Effector memory CD4-positive, alpha-beta T cell (primary cell): ENCODE results near the gene PRKCB.

ENCODE experiments used
- DNase-seq, 3 donors: peaks; one replicate each; pipeline ENCODE4 v3.0.0-alpha.2; 2020
- H3K27ac ChIP-seq: 2 replicates; pipeline ENCODE4 v1.7.0; 2013; ENCODE audit warnings: mild to moderate bottlenecking, low read length, moderate library complexity; ENCODE audit not compliant: insufficient read depth, poor library complexity, severe bottlenecking
- H3K27me3 ChIP-seq: replicated peaks from 2 replicates; pipeline ENCODE4 v1.7.0; 2013; ENCODE audit warnings: mild to moderate bottlenecking, low read length; ENCODE audit not compliant: insufficient read depth, control insufficient read depth, poor library complexity, severe bottlenecking
- H3K36me3 ChIP-seq: 2 replicates; pipeline ENCODE4 v1.7.0; 2013; ENCODE audit warnings: mild to moderate bottlenecking, low read length, moderate library complexity; ENCODE audit not compliant: control insufficient read depth, insufficient read depth
- H3K4me1 ChIP-seq: 2 replicates; pipeline ENCODE4 v1.7.0; 2013; ENCODE audit warnings: low read length, mild to moderate bottlenecking; ENCODE audit not compliant: control insufficient read depth, insufficient read depth, poor library complexity, severe bottlenecking
- H3K4me3 ChIP-seq: 2 replicates; pipeline ENCODE4 v1.7.0; 2013; ENCODE audit warnings: low read length, low read depth, mild to moderate bottlenecking; ENCODE audit not compliant: insufficient read depth, poor library complexity, severe bottlenecking
- H3K9me3 ChIP-seq: 2 replicates; pipeline ENCODE4 v1.7.0; 2013; ENCODE audit warnings: mild to moderate bottlenecking, low read length, moderate library complexity; ENCODE audit not compliant: control insufficient read depth

PRKCB gene

DNA sequence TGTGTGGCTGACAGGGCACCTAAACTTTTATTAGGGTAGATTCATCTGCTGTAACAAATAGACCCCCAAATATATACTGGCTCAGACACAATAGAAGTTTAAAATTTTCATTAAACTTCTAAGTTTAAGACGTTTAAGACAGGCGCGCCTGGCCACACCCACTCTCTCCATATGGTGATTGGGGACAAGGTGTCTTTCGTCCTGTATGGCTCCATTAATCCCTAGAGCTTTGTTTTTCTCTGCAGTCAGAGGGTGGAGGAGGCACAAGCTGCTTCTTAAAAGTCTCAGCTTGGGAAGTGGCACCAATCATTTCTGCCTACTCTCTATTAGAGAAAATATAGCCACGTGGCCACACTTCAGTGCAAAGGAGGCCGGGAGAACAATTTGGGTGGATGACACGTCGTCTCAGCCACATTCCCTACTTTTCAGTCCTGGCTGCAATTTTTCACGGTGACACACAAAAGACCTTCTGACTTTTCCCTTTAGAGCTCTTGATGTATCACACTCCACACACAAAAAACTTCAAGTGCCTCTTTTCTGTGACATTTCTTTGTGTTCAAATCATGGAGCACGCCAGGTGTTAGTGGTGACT, 294.8 kb downstream of the PRKCB start:
- H3K36me3 ChIP-seq = peaks cover 9% of the 10 kb centered on the region
- no peak for DNase-seq

DNA sequence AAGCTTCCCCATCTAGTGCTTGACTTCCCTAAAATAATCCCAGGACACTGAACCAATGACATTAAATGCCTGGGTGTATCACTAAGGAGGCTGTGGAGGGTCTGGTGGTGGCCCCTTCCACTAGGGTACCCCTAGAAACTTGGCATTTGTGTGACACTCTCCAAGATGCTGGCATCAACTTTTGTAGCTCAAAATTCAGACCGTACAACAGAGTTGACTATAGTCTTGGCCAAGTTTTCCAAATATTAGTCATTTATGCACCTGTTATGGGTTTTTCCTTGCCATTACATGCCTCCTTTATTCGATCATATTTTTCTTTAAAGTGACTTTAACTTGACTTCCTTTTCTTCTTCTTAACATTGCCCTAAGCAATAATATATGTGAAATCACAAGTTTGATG, 295.5 kb downstream of the PRKCB start:
- peaks cover 15% of the 10 kb centered on the region for H3K36me3 ChIP-seq
- no peaks in the 10 kb centered on the region for H3K27me3 ChIP-seq
- no peaks in the 10 kb centered on the region for H3K9me3 ChIP-seq
- no peak for DNase-seq
- H3K4me3 ChIP-seq = no peak overlapping the region
- no peak overlapping the region for H3K27ac ChIP-seq
- H3K4me1 ChIP-seq = no peaks in the 10 kb centered on the region

More for the DNA sequence above, 294.8 kb downstream of the PRKCB start:
- H3K4me1 ChIP-seq = no peaks in the 10 kb centered on the region
- H3K27ac ChIP-seq = no peak overlapping the region
- H3K9me3 ChIP-seq = no peaks in the 10 kb centered on the region
- no peaks in the 10 kb centered on the region for H3K27me3 ChIP-seq
- no peak overlapping the region for H3K4me3 ChIP-seq

DNA sequence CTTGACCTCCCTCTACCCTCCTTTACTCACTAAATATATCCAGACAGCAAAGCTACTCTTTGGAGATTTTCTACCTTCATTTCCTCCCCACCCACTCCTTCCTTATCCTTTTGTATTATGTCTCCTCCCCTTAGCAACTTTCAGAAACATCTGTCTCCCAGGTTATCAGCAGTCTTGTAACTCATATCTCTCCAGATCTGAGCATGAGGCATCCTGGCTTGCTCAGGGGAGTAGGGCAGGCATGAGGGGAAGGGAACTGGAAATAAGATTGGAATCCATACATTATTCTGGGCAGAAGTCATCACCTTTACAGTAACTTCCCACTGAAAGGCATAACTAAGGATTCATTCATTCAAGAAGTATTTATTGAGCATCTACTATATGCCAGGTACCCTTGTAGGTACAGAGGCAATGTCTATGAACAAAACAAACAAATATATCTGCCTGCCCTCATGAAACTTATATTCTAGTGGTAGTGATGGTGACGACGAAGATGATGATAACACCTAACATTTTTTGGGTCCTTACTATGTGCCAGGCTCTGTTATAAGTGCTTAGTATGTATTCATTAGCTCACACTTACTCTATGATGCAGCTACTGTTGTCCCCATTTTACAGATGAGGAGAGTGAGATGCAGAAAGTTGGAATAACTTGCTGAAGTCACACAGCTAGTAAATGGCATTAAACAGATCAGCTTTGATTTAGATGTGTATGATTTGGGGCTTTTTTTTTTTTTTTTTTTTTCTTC, 296.4 kb downstream of the PRKCB start:
- H3K27me3 ChIP-seq = no peaks in the 10 kb centered on the region
- H3K4me3 ChIP-seq = no peak overlapping the region
- no peaks in the 10 kb centered on the region for H3K4me1 ChIP-seq
- peaks cover 17% of the 10 kb centered on the region for H3K36me3 ChIP-seq
- H3K27ac ChIP-seq = no peak overlapping the region
- no peak for DNase-seq
- no peaks in the 10 kb centered on the region for H3K9me3 ChIP-seq

DNA sequence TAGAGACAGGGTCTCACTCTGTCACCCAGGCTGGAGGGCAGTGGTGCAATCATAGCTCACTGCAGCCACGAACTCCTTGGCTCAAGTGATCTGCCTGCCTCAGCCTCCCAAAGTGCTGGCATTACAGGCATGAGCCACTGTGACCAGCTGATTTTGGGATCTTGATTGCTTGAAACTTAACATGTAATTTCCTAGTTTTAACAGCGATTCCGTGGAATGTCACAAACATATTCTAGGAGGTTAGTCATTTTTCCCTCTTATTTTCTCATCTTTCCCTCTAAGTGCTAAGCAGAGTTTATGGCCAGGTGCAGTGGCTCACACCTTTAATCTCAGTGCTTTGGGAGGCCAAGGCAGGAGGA, 297.0 kb downstream of the PRKCB start:
- no peaks in the 10 kb centered on the region for H3K4me1 ChIP-seq
- peaks cover 17% of the 10 kb centered on the region for H3K36me3 ChIP-seq
- no peak for DNase-seq
- H3K4me3 ChIP-seq = no peak overlapping the region
- no peaks in the 10 kb centered on the region for H3K27me3 ChIP-seq
- no peak overlapping the region for H3K27ac ChIP-seq
- H3K9me3 ChIP-seq = no peaks in the 10 kb centered on the region

DNA sequence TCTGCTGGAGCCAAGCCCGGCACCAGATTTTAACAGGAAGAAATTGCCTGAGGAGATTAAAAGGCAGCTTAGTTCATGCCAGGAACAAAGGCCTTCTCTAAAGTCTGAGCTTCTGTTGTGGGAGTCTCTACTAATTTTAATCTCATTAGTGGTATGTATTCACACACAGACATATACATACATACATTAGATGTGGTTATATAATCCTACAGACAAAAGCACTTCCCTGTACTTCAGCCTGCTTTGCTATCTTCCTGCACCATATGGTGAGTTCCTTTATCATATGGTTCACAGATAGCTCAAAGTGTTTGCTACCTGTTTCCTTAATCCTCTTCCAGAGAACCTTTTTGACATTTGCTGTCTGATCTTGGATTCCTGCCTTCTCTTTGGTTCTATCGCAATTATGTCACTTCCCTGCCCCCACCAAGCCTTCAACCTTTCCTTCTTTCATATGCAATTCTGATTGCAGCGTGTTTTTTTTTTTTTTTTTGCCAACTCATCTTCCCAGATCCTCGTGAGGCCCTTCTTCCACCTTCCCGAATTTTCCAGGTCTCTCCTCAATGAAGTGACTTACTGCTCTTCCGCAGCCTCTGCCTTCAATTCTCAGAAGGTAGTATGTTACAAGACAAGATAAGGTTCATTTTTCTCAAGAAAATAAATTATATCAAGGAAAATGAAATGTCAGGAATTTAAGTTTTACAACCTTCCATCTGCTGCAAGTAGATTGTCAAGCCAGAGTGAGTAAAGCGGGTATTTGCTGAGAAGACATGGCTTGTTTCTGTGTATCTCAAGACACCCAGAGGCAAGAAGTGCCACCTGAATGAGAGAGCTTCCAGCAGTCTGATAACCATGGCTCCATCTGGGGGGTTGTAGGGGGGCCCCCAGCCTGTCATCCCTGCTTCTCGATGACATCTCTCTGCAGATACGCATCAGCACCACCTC, 300.1 kb downstream of the PRKCB start:
- no peak for DNase-seq
- H3K27me3 ChIP-seq = no peaks in the 10 kb centered on the region
- H3K9me3 ChIP-seq = no peaks in the 10 kb centered on the region
- no peaks in the 10 kb centered on the region for H3K4me1 ChIP-seq
- H3K4me3 ChIP-seq = no peak overlapping the region
- no peak overlapping the region for H3K27ac ChIP-seq
- H3K36me3 ChIP-seq = peaks cover 17% of the 10 kb centered on the region

DNA sequence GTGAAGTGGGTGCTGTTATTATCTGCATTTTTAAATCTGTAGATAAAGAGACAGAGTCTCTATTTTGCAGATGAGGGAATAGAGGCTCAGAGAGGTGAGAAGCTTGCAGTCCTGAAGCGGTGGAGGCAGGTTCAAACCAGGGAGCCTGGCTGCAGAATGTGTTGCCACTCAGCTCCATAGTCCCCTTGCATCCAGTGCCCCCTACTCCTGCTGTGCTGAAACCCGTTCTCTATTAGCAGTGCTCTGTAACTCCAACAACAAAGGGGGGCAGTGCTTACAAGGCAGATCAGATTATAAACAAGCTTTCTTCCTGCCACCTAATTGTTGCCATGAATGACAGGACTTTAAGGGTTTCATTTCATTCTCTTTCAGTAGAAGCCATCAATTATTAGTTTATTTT, 302.2 kb downstream of the PRKCB start:
- no peak overlapping the region for H3K4me3 ChIP-seq
- H3K27me3 ChIP-seq = no peaks in the 10 kb centered on the region
- peaks cover 11% of the 10 kb centered on the region for H3K36me3 ChIP-seq
- no peak for DNase-seq
- H3K4me1 ChIP-seq = no peaks in the 10 kb centered on the region
- H3K9me3 ChIP-seq = no peaks in the 10 kb centered on the region
- H3K27ac ChIP-seq = no peak overlapping the region

DNA sequence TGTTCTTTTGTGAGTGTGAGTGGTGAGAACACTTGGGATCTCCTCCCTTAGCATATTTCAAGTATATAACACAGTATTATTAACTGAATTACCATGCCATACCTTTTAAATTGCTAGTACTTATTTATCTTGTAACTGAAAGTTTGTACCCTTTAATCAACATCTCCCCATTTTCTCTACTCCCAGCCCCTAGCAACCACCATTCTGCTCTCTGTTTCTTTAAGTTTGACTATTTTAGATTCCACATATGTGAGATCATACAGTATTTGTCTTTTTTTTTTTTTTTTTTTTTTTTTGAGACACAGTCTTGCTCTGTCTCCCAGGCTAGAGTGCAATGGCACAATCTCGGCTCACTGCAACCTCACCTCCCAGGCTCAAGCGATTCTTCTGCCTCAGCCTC, 302.8 kb downstream of the PRKCB start:
- Histone ChIP-seq H3K4me1 (no peaks in the 10 kb centered on the region), H3K36me3 (peaks cover 8% of the 10 kb centered on the region), H3K27ac (no peak overlapping the region), H3K9me3 (no peaks in the 10 kb centered on the region), H3K4me3 (no peak overlapping the region), H3K27me3 (no peaks in the 10 kb centered on the region)
- no peak for DNase-seq

DNA sequence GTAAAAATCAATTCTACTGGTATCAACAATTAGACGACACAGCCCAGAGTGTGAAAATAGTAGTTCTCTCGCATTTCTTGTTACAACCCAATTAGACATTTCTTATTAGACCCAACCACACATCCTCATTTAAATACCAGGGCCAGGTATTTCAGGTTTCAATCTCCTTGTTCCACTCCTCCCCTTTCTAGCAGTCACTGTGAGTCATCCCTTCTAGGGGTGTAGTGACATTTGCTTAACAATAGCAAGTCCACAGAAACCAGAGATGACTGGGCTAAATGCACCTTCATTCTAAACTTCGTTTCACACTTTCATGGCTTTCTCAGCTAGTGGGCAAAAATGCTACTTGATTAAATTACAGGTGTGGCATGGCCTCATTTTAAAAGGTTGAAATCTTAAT, 303.5 kb downstream of the PRKCB start:
- Histone ChIP-seq H3K27ac (no peak overlapping the region), H3K4me1 (no peaks in the 10 kb centered on the region), H3K36me3 (peaks cover 8% of the 10 kb centered on the region), H3K27me3 (no peaks in the 10 kb centered on the region), H3K4me3 (no peak overlapping the region), H3K9me3 (no peaks in the 10 kb centered on the region)
- DNase-seq = no peak

DNA sequence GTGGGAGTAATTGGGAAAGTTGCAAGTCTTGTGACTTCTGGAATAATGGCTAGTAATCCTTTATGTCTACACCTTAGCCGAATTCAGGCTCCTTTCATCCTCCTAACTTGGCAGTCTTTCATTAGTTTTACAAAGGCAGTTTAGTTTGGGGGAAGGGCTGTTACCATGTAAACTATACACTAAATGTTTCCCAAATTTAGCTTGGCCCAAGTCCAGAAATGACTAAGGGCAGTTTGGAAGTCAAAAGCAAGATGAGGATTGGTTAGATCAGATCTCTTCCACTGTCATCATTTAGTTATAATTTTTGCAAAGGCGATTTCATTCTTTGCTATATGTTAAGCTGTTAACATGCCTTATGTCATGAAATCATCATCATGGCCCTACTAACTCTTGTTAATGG, 304.9 kb downstream of the PRKCB start:
- Histone ChIP-seq H3K27me3 (no peaks in the 10 kb centered on the region), H3K4me1 (no peaks in the 10 kb centered on the region), H3K36me3 (peaks cover 8% of the 10 kb centered on the region), H3K27ac (no peak overlapping the region), H3K9me3 (no peaks in the 10 kb centered on the region), H3K4me3 (no peak overlapping the region)
- no peak for DNase-seq

DNA sequence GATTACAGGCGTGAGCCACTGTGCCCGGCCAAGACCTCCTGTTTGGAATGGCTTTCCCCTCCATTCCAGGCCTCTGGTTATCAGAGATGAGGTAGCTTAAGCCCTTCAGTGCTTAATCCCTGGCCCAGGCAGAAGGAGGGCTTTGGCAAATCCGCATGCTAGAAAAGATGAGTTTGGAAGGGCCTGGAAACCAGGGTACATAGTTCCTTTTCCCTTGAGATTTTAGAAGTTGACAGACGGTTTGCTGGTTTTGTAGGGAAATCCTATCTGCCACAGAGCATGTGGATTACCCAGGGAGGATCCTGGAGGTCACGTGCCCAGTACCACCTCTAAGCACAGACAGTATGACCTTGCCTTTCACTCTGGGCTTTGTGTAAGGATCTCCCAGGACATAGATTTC, 305.7 kb downstream of the PRKCB start:
- no peak for DNase-seq
- no peak overlapping the region for H3K27ac ChIP-seq
- H3K4me3 ChIP-seq = no peak overlapping the region
- H3K4me1 ChIP-seq = no peaks in the 10 kb centered on the region
- peaks cover under 1% of the 10 kb centered on the region for H3K36me3 ChIP-seq
- no peaks in the 10 kb centered on the region for H3K9me3 ChIP-seq
- H3K27me3 ChIP-seq = no peaks in the 10 kb centered on the region
